ENCODE measurements around the gene SLC16A9.

- TF ChIP-seq CTCF (IDR thresholded peaks at IDR 0.05) (no peak), POLR2A (IDR thresholded peaks at IDR 0.05) (no peak)
Observed at GRCh38 chr10:59687657-59688056, 22.0 kb downstream of the SLC16A9 start.

Data from thyroid gland (tissue), 4 donors.